Kidney epithelial cell (primary cell): ENCODE measurements around the gene TPX2. TPM values are rescaled to one million over a fixed set of nuclear protein-coding genes. Genes with fewer than 3 reads are reported as not detected.

Experiments
- DNase-seq: peaks from one replicate; pipeline ENCODE4 v3.0.0-alpha.2; 2010; ENCODE audit warnings: low read depth
- H3K27me3 ChIP-seq: 2 replicates; pipeline ENCODE4 v1.6.0; 2011; ENCODE audit warnings: low read length; ENCODE audit not compliant: control insufficient read depth, insufficient read depth
- H3K36me3 ChIP-seq: 2 replicates; pipeline ENCODE4 v1.5.1; 2011; ENCODE audit warnings: low read length; ENCODE audit not compliant: control insufficient read depth, insufficient read depth
- H3K4me3 ChIP-seq: 2 replicates; pipeline ENCODE4 v1.5.1; 2011; ENCODE audit warnings: low read depth, mild to moderate bottlenecking, control low read depth, low read length
- total RNA-seq: library from RNA; depleted of rRNA; stranded (reverse); fragments of >200 nt; gene quantifications from 2 replicates; pipeline ENCODE4 v1.2.3, GENCODE V29; 2015
- TF ChIP-seq, protein P1 (sequence below): IDR thresholded peaks from 2 replicates; pipeline ENCODE4 v1.5.1; 2011; ENCODE audit warnings: mild to moderate bottlenecking, moderate library complexity, low read length, control low read depth, inconsistent platforms; ENCODE audit not compliant: insufficient read depth, poor library complexity, severe bottlenecking

Gene TPX2
- total RNA-seq, 1 donor from 2014 or later: 16.1 TPM

DNA sequence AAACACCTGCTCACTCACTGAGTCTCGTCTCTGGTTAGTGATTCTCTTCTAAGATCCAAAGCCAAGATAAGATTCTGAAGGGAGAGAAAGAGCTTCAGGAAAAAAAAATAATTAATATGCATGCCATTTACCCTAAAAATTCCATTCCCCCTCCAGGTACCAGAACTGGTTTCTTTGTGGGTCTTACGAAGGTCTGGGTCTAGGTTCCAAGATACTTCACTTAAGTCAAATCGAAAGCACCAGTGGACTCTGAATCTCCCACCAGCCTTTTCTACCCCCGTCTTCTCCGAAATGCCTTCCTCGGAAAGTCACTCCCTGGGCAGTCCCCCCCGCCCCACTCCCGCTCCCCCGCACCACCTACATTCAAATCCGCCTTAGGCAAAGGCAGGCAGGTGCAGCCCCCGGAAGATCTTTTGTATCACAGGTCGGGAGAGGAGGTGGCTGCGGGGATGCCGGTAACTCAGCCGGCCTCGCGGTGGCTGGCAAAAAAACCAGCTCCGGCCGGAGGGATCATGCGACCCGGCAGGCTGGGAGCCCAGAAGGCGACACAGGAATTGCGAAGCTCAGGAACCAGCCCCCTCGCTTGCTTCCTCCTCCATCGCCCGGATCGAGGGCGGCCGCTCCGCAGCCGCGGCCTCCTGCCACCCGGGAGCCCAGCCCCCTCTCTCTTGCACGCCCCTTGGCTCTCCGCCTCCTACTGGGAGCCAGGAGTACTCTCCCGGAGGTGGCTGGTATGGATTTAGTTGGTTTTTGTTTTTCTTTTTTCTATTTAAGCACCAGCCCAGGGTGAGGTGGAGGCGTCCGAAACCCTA, 16.6 kb upstream of the TPX2 start, which contains the start of gene BCL2L1:
Gene BCL2L1, minus strand, starts transcription at position 612 of the 812 bp plus-strand sequence. CDS start 650 bp downstream, outside the sequence.
- peaks cover 7% of the 10 kb centered on the region for H3K36me3 ChIP-seq
- TF ChIP-seq, protein P1, sequence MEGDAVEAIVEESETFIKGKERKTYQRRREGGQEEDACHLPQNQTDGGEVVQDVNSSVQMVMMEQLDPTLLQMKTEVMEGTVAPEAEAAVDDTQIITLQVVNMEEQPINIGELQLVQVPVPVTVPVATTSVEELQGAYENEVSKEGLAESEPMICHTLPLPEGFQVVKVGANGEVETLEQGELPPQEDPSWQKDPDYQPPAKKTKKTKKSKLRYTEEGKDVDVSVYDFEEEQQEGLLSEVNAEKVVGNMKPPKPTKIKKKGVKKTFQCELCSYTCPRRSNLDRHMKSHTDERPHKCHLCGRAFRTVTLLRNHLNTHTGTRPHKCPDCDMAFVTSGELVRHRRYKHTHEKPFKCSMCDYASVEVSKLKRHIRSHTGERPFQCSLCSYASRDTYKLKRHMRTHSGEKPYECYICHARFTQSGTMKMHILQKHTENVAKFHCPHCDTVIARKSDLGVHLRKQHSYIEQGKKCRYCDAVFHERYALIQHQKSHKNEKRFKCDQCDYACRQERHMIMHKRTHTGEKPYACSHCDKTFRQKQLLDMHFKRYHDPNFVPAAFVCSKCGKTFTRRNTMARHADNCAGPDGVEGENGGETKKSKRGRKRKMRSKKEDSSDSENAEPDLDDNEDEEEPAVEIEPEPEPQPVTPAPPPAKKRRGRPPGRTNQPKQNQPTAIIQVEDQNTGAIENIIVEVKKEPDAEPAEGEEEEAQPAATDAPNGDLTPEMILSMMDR: peak; percentile 72
- H3K4me3 ChIP-seq: peak within 1 kb of the TSS; percentile 75
- no peak for DNase-seq
- no peaks in the 10 kb centered on the region for H3K27me3 ChIP-seq

DNA sequence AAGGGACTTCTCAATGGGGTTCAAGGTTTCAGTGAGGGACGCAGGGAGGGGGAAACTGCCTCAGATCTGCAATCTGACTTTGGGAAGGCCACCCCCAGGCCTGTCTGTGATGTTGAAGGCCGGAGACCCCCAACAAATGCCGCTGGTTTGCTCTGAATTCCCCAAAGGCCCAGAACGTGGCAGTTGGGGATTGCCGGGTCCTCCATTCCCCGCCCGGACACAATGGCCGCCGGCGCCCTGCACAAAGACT, 16.1 kb upstream of the TPX2 start:
- peak overlapping the region; percentile 75 for H3K4me3 ChIP-seq
- H3K27me3 ChIP-seq: no peaks in the 10 kb centered on the region
- TF ChIP-seq, protein P1: no peak
- peaks cover 6% of the 10 kb centered on the region for H3K36me3 ChIP-seq
- DNase-seq: no peak

DNA sequence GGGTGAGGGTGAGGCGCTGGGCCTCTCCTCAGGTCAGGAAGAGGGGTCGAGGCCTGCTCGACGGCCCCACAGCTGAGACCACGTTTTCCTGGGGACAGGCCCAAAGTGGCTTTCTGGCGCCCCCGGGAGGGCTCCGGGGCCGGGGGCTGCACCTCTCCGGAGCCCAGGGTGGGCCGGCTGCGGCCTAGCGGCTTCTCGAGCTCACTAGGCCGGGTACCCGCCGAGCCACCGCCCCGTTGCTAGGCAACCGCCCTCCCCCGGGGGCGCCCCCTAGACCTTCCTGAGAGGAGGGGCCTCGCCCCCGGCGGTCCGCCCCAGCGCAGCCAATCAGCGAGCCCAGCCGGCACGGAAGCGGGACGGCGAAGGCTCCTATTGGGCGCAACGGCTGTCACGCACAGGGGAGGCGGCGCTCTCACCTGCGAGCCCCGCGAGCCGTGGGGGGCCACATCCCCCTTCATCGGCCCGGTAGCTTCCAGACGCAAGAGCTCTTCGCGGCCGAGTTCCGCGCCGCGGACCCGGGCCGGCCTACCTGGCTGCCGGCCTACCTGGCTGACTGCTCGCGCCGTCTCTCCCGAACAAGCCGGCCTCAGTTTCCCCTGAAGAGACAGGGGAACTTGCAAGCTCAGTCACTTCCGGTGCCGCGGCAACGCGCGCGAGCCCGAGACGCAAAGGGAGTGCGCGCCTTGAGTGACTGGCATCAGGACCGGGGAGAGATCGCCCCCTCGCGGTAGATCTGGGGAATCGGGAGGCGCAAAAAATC, 15.6 kb upstream of the TPX2 start:
- H3K4me3 ChIP-seq: peak overlapping the region; percentile 75
- peaks cover 5% of the 10 kb centered on the region for H3K36me3 ChIP-seq
- TF ChIP-seq, protein P1: peak; percentile 88
- peak; percentile 87 for DNase-seq
- no peaks in the 10 kb centered on the region for H3K27me3 ChIP-seq

DNA sequence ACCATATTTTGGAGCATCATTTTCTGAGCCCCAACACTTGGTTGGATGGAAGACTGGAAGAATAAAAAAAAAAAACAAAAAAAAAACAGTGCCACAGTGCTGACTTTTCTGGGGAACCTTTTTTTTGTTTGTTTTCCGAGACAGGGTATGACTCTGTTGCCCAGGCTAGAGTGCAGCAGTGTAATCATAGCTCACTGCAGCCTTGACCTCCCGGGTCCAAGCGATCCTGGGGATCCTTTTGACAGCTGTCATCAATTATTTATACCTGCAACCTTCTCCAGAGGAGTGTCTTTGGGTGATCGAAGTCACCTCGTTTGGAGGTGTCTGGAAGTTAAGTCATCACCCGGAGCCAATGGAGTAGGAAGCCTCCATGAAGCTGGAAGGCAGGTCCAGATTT, 7.8 kb upstream of the TPX2 start:
- no peak for DNase-seq
- Histone ChIP-seq H3K4me3 (no peak overlapping the region), H3K36me3 (no peaks in the 10 kb centered on the region), H3K27me3 (no peaks in the 10 kb centered on the region)
- TF ChIP-seq, protein P1: no peak

DNA sequence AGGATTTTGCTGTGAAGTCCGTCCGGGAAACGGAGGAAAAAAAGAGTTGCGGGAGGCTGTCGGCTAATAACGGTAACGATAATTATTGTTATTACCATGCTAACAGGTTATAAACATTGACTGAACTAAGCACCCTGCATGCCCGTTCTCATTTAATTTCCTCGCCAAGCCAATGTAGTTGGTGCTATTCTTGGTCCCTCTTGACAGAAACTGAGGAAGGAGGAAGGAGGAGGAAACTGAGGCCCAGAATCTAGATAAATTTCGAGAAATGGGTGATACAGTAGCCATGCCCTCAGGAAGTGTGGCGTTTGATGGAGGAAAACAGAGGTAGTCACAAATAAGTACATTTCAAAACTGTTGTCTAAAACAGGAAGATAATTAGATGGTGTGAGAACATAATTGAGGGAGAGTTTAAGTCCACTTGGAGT, 474 bp downstream of the TPX2 start:
- Histone ChIP-seq H3K4me3 (peak overlapping the region; percentile 83), H3K36me3 (no peaks in the 10 kb centered on the region), H3K27me3 (no peaks in the 10 kb centered on the region)
- DNase-seq: no peak
- TF ChIP-seq, protein P1: no peak
